Transverse colon (tissue), 4 donors: ENCODE measurements around the gene ACER1. TPM values are rescaled to one million over a fixed set of nuclear protein-coding genes. Genes with fewer than 3 reads are reported as not detected.

Source experiments
- DNase-seq: peaks from one replicate; pipeline ENCODE4 v3.0.0-alpha.2; 2019
- H3K27ac ChIP-seq, 4 donors: fragments of 200-600 bp; sonication (generic); 2 replicates each; pipeline ENCODE4 v1.5.1; 2016 to 2018; ENCODE audit warnings: inconsistent platforms in 4 of 4
- H3K27me3 ChIP-seq: fragments of 200-600 bp; sonication (generic); 2 replicates; pipeline ENCODE4 v1.5.1; 2017; ENCODE audit warnings: inconsistent platforms
- H3K36me3 ChIP-seq, 4 donors: fragments of 200-600 bp; sonication (generic); 2 replicates each; pipeline ENCODE4 v1.5.1; 2017 to 2019; ENCODE audit warnings: inconsistent platforms in 4 of 4
- H3K4me1 ChIP-seq, 4 donors: fragments of 200-600 bp; sonication (generic); 2 replicates each; pipeline ENCODE4 v1.5.1; 2017 to 2020; ENCODE audit warnings: inconsistent platforms in 4 of 4
- H3K4me3 ChIP-seq, 4 donors: fragments of 200-600 bp; sonication (generic); 1 replicate in 1 of 4; 2 replicates in 3 of 4; pipeline versions ENCODE4 v1.5.1 to v1.6.1; 2017 to 2019; ENCODE audit warnings: inconsistent platforms in 4 of 4
- H3K9me3 ChIP-seq, 2 donors: fragments of 200-600 bp; sonication (generic); 2 replicates each; pipeline ENCODE4 v1.5.1; 2017 to 2019; ENCODE audit warnings: inconsistent platforms in 2 of 2
- CTCF ChIP-seq, 5 experiments: fragments of 200-600 bp in 3 of 5; fragments of 450-650 bp in 2 of 5; sonication (generic) in 3 of 5; IDR thresholded peaks; 1 replicate in 2 of 5; 2 replicates in 3 of 5; pipeline ENCODE4 v1.5.1; 2016 to 2017; ENCODE audit warnings: antibody characterized with exemption in 5 of 5, inconsistent platforms in 3 of 5, mild to moderate bottlenecking in 2 of 5, moderate library complexity in 1 of 5
- EP300 ChIP-seq: sonication (generic); formaldehyde crosslinking; IDR thresholded peaks from one replicate; pipeline ENCODE4 v1.6.1; 2017; ENCODE audit warnings: antibody characterized with exemption, low read depth
- POLR2A ChIP-seq: fragments of 450-650 bp; IDR thresholded peaks from one replicate; pipeline ENCODE4 v1.6.1; 2016; ENCODE audit warnings: antibody characterized with exemption, mild to moderate bottlenecking, moderate library complexity
- POLR2AphosphoS5 ChIP-seq, 3 donors: sonication (generic); formaldehyde crosslinking; IDR thresholded peaks; one replicate each; pipeline ENCODE4 v1.6.1; 2016; ENCODE audit warnings: antibody characterized with exemption in 3 of 3
- WGBS, 2 donors: methylation state at CpG; one replicate each; pipeline ENCODE4 v1.1.5; 2018; ENCODE audit warnings: low coverage in 1 of 2; 5-methylcytosine and 5-hydroxymethylcytosine counted together
- in situ Hi-C, 4 donors: fragments of 200-750 bp; cut with MboI; loops; one replicate each; pipeline versions ENCODE4 v1.15.0 to v1.15.1; 2017; ENCODE audit warnings: low sequenced_read_pairs in 3 of 4, low pct_ligation_motif_present in 1 of 4, low pct_unique_long_range_greater_than_20kb in 1 of 4
- intact Hi-C: fragments of 100-400 bp; cut with DNase I; formaldehyde crosslinking; loops from one replicate; pipeline ENCODE4 v1.15.1; 2023; ENCODE audit warnings: low total_unique reads
- total RNA-seq, 4 donors: library from RNA; depleted of rRNA; stranded (reverse); fragments of >200 nt; gene quantifications; one replicate each; pipeline ENCODE4 v1.1.0, GENCODE V29; 2016

The ACER1 gene
- total RNA-seq, 4 donors from 2014 or later, result 9.2 TPM; not detected in 3

DNA sequence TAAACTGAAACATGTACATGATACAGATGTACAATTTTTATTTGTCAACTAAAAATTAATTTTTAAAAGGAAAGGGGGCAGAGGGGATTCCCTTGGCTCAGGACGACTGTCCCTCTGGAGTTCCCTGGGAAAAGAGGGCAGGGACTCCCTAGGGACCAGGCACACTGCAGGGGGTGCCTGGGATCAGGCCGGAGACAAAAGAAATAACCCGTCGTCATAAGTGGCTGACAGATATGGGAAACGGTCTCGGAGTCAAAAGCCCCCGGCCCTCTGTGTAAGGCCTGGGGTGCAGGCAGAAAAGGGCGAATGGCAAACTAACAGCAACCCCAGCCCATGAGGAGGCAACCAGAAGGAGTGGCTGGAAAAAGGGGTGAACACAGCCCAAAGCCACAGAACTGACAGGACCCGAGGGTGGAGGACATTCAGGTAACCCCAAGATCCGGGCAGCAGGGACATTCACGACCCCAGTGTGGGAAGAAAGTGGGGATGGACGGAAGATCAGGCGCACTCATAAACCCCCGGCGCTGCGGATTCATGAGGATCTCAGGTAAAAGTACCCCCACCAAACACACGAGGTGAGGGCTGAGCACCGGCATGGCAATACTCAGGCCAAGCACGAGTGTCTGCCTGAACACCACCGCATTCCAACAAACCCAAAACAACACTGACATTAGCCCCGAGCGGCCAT, 60.4 kb downstream of the ACER1 start:
- in situ Hi-C loops, result no loop called here
- Histone ChIP-seq H3K27ac (peak overlapping the region; percentile 80 to 88 (median 85)), H3K4me1 (peaks cover 55 to 71% (median 63%) of the 10 kb centered on the region in 4 donors), H3K36me3 (peaks cover 0 to 13% (median 0%) of the 10 kb centered on the region in 4 donors), H3K4me3 (peak overlapping the region in 1 of 4 donors; percentile 9), H3K27me3 (no peaks in the 10 kb centered on the region), H3K9me3 (no peaks in the 10 kb centered on the region)
- intact Hi-C loops, result no loop called here
- 53 to 85% methylated on average over 6 to 22 of the region's 22 CpGs for WGBS, 2 donors
- DNase-seq, result no peak
- no peak for TF ChIP-seq EP300
- TF ChIP-seq POLR2AphosphoS5 (IDR thresholded peaks at IDR 0.05), result no peak
- no peak for TF ChIP-seq POLR2A
- no peak for TF ChIP-seq CTCF (IDR thresholded peaks at IDR 0.05)

DNA sequence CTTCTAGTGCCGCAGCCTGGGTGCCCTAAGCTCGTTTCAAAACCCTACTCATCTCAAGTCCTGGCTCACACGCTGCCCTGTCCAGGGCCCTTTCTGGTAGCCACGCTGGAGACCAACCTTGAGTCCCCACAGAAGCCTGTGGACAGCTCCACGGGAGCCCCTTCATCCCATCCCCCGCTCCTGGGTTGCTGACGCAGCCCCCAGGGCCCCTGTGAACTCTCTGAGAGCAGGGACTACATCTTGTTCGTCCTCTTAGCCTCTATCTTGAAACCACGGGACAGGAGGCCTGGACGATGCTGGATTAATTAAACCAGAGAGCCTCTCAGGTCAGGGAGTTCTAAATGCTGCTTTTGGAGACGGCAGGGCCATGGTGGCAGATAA, 61.0 kb downstream of the ACER1 start:
- WGBS, 2 donors, result 69% methylated on average over 11 of the region's 11 CpGs; no CpG with 5 or more reads in 1 of the 2 donors
- Histone ChIP-seq H3K4me3 (peak overlapping the region in 1 of 4 donors; percentile 28), H3K36me3 (peaks cover 0 to 13% (median 0%) of the 10 kb centered on the region in 4 donors), H3K27ac (peak overlapping the region; percentile 80 to 88 (median 85)), H3K27me3 (no peaks in the 10 kb centered on the region), H3K9me3 (no peaks in the 10 kb centered on the region), H3K4me1 (peaks cover 49 to 65% (median 57%) of the 10 kb centered on the region in 4 donors)
- intact Hi-C loops, result no loop called here
- no peak for DNase-seq
- in situ Hi-C loops, result no loop called here
- TF ChIP-seq POLR2A, result no peak
- TF ChIP-seq POLR2AphosphoS5 (IDR thresholded peaks at IDR 0.05), result no peak
- TF ChIP-seq EP300, result no peak
- TF ChIP-seq CTCF (IDR thresholded peaks at IDR 0.05), result no peak

- Histone ChIP-seq H3K36me3 (peaks cover 0 to 13% (median 0%) of the 10 kb centered on the region in 4 donors), H3K4me3 (peak overlapping the region in 2 of 4 donors; percentile 14 to 28), H3K27me3 (no peaks in the 10 kb centered on the region), H3K27ac (peak overlapping the region; percentile 80 to 88 (median 85)), H3K4me1 (peaks cover 43 to 60% (median 52%) of the 10 kb centered on the region in 4 donors), H3K9me3 (no peaks in the 10 kb centered on the region)
- WGBS, 2 donors, result 71% methylated on average over 35 of the region's 35 CpGs; no CpG with 5 or more reads in 1 of the 2 donors
- intact Hi-C loops, result no loop called here
- in situ Hi-C loops, result no loop called here
- DNase-seq, result peak; percentile 64
- TF ChIP-seq POLR2A (no peak), EP300 (no peak), CTCF (IDR thresholded peaks at IDR 0.05) (no peak), POLR2AphosphoS5 (IDR thresholded peaks at IDR 0.05) (peak in 1 of 3 donors; percentile 20)
Observed at GRCh38 chr19:6271721-6272410, 61.5 kb downstream of the ACER1 start.

GRCh38 chr19:6271251-6271650, 62.2 kb downstream of the ACER1 start:
- TF ChIP-seq CTCF (IDR thresholded peaks at IDR 0.05), result peak in 1 of 5 experiments; percentile 8
- no peak for TF ChIP-seq EP300
- Histone ChIP-seq H3K27ac (peak overlapping the region; percentile 80 to 88 (median 85)), H3K4me3 (peak overlapping the region in 1 of 4 donors; percentile 28), H3K9me3 (no peaks in the 10 kb centered on the region), H3K27me3 (no peaks in the 10 kb centered on the region), H3K36me3 (peaks cover 0 to 13% (median 0%) of the 10 kb centered on the region in 4 donors), H3K4me1 (peaks cover 39 to 53% (median 47%) of the 10 kb centered on the region in 4 donors)
- DNase-seq, result no peak
- in situ Hi-C loops (no loop called here), intact Hi-C loops (no loop called here)
- WGBS, 2 donors, result 62% methylated on average over 9 of the region's 9 CpGs; no CpG with 5 or more reads in 1 of the 2 donors
